Measurements from ENCODE around the gene TP53BP1.

TP53BP1 gene

GRCh38 chr15:43483297-43484128 is 9.4 kb downstream of the TP53BP1 start:
- no peak for DNase-seq

- no peak for DNase-seq
Observed at GRCh38 chr15:43473885-43474284, 19.1 kb downstream of the TP53BP1 start.

- no peak for DNase-seq
Observed at GRCh38 chr15:43471975-43472374, 21.0 kb downstream of the TP53BP1 start.

GRCh38 chr15:43469867-43470266 is 23.1 kb downstream of the TP53BP1 start:
- no peak for DNase-seq

- DNase-seq: peak; percentile 29
Observed at GRCh38 chr15:43465100-43465499, 27.9 kb downstream of the TP53BP1 start.

- no peak for DNase-seq
Observed at GRCh38 chr15:43463998-43464397, 29.0 kb downstream of the TP53BP1 start.

GRCh38 chr15:43463507-43463906 is 29.4 kb downstream of the TP53BP1 start:
- no peak for DNase-seq

- DNase-seq: no peak
Observed at GRCh38 chr15:43449981-43450380, 43.0 kb downstream of the TP53BP1 start.

GRCh38 chr15:43446344-43446743 is 46.6 kb downstream of the TP53BP1 start:
- DNase-seq: no peak

GRCh38 chr15:43441316-43441715 is 51.6 kb downstream of the TP53BP1 start:
- DNase-seq: no peak

GRCh38 chr15:43440721-43441281 is 52.2 kb downstream of the TP53BP1 start:
- DNase-seq: peak; percentile 71

GRCh38 chr15:43439268-43439667 is 53.7 kb downstream of the TP53BP1 start:
- no peak for DNase-seq

- no peak for DNase-seq
Observed at GRCh38 chr15:43436395-43436794, 56.6 kb downstream of the TP53BP1 start.

- DNase-seq: no peak
Observed at GRCh38 chr15:43434446-43434845, 58.5 kb downstream of the TP53BP1 start.

GRCh38 chr15:43433661-43434303 is 59.2 kb downstream of the TP53BP1 start:
- DNase-seq: no peak

GRCh38 chr15:43433165-43433564 is 59.8 kb downstream of the TP53BP1 start:
- DNase-seq: no peak

GRCh38 chr15:43429687-43430086 is 63.3 kb downstream of the TP53BP1 start:
- DNase-seq: no peak

GRCh38 chr15:43423793-43424192 is 69.2 kb downstream of the TP53BP1 start:
- no peak for DNase-seq

- DNase-seq: no peak
Observed at GRCh38 chr15:43420876-43421275, 72.1 kb downstream of the TP53BP1 start.

- no peak for DNase-seq
Observed at GRCh38 chr15:43420435-43420834, 72.5 kb downstream of the TP53BP1 start.

- DNase-seq: no peak
Observed at GRCh38 chr15:43414196-43414595, 78.8 kb downstream of the TP53BP1 start.

GRCh38 chr15:43412096-43412495 is 80.9 kb downstream of the TP53BP1 start:
- DNase-seq: no peak

- DNase-seq: no peak
Observed at GRCh38 chr15:43410572-43411214, 82.3 kb downstream of the TP53BP1 start.

- no peak for DNase-seq
Observed at GRCh38 chr15:43408789-43409188, 84.2 kb downstream of the TP53BP1 start.
